ENCODE measurements around the gene PPP1R3A.

Gene PPP1R3A

GRCh38 chr7:113883096-113883495 is 35.7 kb downstream of the PPP1R3A start:
- no peak for DNase-seq (ENCODE audit: low read depth)

- no peak for DNase-seq (ENCODE audit: low read depth)
Measured at GRCh38 chr7:113880559-113880958, 38.2 kb downstream of the PPP1R3A start.

- DNase-seq (ENCODE audit: low read depth), result no peak
Measured at GRCh38 chr7:113878394-113878992, 40.3 kb downstream of the PPP1R3A start.

- DNase-seq (ENCODE audit: low read depth), result no peak
Measured at GRCh38 chr7:113875224-113875623, 43.6 kb downstream of the PPP1R3A start.

- no peak for DNase-seq (ENCODE audit: low read depth)
Measured at GRCh38 chr7:113873554-113874151, 45.2 kb downstream of the PPP1R3A start.

- DNase-seq (ENCODE audit: low read depth), result no peak
Measured at GRCh38 chr7:113872981-113873380, 45.8 kb downstream of the PPP1R3A start.

- no peak for DNase-seq (ENCODE audit: low read depth)
Measured at GRCh38 chr7:113867325-113867724, 51.5 kb downstream of the PPP1R3A start.

- DNase-seq (ENCODE audit: low read depth), result no peak
Measured at GRCh38 chr7:113856010-113856409, 62.8 kb downstream of the PPP1R3A start.

- DNase-seq (ENCODE audit: low read depth), result no peak
Measured at GRCh38 chr7:113840954-113841353, 77.9 kb downstream of the PPP1R3A start.

GRCh38 chr7:113835367-113835766 is 83.4 kb downstream of the PPP1R3A start:
- DNase-seq (ENCODE audit: low read depth), result no peak

- DNase-seq (ENCODE audit: low read depth), result no peak
Measured at GRCh38 chr7:113832196-113832745, 86.5 kb downstream of the PPP1R3A start.

GRCh38 chr7:113831556-113831955 is 87.3 kb downstream of the PPP1R3A start:
- no peak for DNase-seq (ENCODE audit: low read depth)

- DNase-seq (ENCODE audit: low read depth), result no peak
Measured at GRCh38 chr7:113828581-113828980, 90.2 kb downstream of the PPP1R3A start.

Data from GM04504 (cell line).